Panc1 (cell line): Measurements from ENCODE around the gene TBCD. TPM values are rescaled to one million over a fixed set of nuclear protein-coding genes. Genes with fewer than 3 reads are reported as not detected.

Experiments
- ATAC-seq: fragments of 200-7000 bp; cut with Tn5 transposase; 2 replicates; pipeline ENCODE4 v1.9.1; 2020; ENCODE audit warnings: mild to moderate bottlenecking, moderate library complexity
- BruUV-seq: library from RNA; stranded (reverse); fragments of 400-500 nt; replicated peaks from 2 replicates; lab custom pipeline; 2021; lab: Mats Ljungman, UMichigan
- CTCF ChIA-PET: fragments of 300-600 bp; sonication (Branson Sonifier 250); formaldehyde crosslinking; loops from one replicate; lab custom pipeline; 2022; ENCODE audit warnings: antibody characterized with exemption; lab: Charles Lee
- POLR2A ChIA-PET: fragments of 300-600 bp; sonication (Branson Sonifier 250); formaldehyde crosslinking; loops from one replicate; lab custom pipeline; 2022; ENCODE audit warnings: antibody characterized with exemption; lab: Charles Lee
- DNase-seq: peaks from one replicate; pipeline ENCODE4 v3.0.0-alpha.2; 2010; ENCODE audit warnings: low read depth, low spot score
- H3K27ac ChIP-seq: 2 replicates; pipeline ENCODE4 v1.5.1; 2011; ENCODE audit warnings: mild to moderate bottlenecking, low read length, inconsistent platforms
- H3K27me3 ChIP-seq: fragments of 200-500 bp; sonication (Bioruptor generic); 2 replicates; pipeline ENCODE4 v1.6.0; 2014; ENCODE audit warnings: low read length, inconsistent platforms; ENCODE audit not compliant: control insufficient read depth, insufficient read depth
- H3K36me3 ChIP-seq: fragments of 200-500 bp; sonication (Bioruptor generic); 2 replicates; pipeline ENCODE4 v1.5.1; 2014; ENCODE audit warnings: inconsistent platforms, mild to moderate bottlenecking, low read length, moderate library complexity; ENCODE audit not compliant: control insufficient read depth, insufficient read depth
- H3K4me1 ChIP-seq: 2 replicates; pipeline ENCODE4 v1.5.1; 2011; ENCODE audit warnings: inconsistent platforms, mild to moderate bottlenecking, low read length, moderate library complexity; ENCODE audit not compliant: control insufficient read depth, insufficient read depth
- H3K4me3 ChIP-seq, 2 experiments: 2 replicates each; pipeline ENCODE4 v1.5.1; 2011 to 2012; ENCODE audit warnings: low read depth in 2 of 2, low read length in 2 of 2, mild to moderate bottlenecking in 2 of 2, inconsistent platforms in 1 of 2, moderate library complexity in 1 of 2
- H3K9me3 ChIP-seq: fragments of 200-500 bp; sonication (Bioruptor generic); 2 replicates; pipeline ENCODE4 v1.5.1; 2014; ENCODE audit warnings: low read depth, mild to moderate bottlenecking, inconsistent platforms, low read length, moderate library complexity; ENCODE audit not compliant: control insufficient read depth, insufficient read depth
- POLR2AphosphoS5 ChIP-seq: IDR thresholded peaks from 2 replicates; pipeline ENCODE4 v1.6.1; 2012; ENCODE audit warnings: mild to moderate bottlenecking, low read depth, low read length, moderate library complexity
- SIN3A ChIP-seq: IDR thresholded peaks from 2 replicates; pipeline ENCODE4 v1.6.1; 2012; ENCODE audit warnings: low read depth, mild to moderate bottlenecking, low read length, moderate library complexity, borderline replicate concordance; ENCODE audit not compliant: insufficient read depth
- TCF7L2 ChIP-seq: IDR thresholded peaks from 2 replicates; pipeline ENCODE4 v1.6.1; 2011; ENCODE audit warnings: mild to moderate bottlenecking, low read depth, low read length, inconsistent platforms
- in situ Hi-C: cut with HindIII; loops from 2 replicates; pipeline ENCODE4 v1.10.0; 2016; ENCODE audit warnings: low sequenced_read_pairs, low pct_unique_long_range_greater_than_20kb
- intact Hi-C: fragments of 100-400 bp; cut with micrococcal nuclease; formaldehyde crosslinking; loops from one replicate; pipeline ENCODE4 v1.10.0; 2022; ENCODE audit not compliant: unreplicated experiment
- total RNA-seq: library from RNA; stranded (reverse); gene quantifications from one replicate; pipeline ENCODE4 v1.2.1, GENCODE V29; 2021; ENCODE audit not compliant: unreplicated experiment
- TF ChIP-seq, protein P1 (sequence below), 2 experiments: IDR thresholded peaks; 2 replicates each; pipeline ENCODE4 v1.6.1; 2011 to 2012; ENCODE audit warnings: low read depth in 2 of 2, control low read depth in 1 of 2, low read length in 1 of 2, mild to moderate bottlenecking in 1 of 2, moderate library complexity in 1 of 2; ENCODE audit not compliant: insufficient read depth in 1 of 2
- TF ChIP-seq, protein P2 (sequence below): fragments of 450-650 bp; IDR thresholded peaks from 2 replicates; pipeline ENCODE4 v1.5.1; 2017; ENCODE audit warnings: mild to moderate bottlenecking

Gene TBCD
- total RNA-seq, 1 experiment from 2014 or later = 186 TPM

DNA sequence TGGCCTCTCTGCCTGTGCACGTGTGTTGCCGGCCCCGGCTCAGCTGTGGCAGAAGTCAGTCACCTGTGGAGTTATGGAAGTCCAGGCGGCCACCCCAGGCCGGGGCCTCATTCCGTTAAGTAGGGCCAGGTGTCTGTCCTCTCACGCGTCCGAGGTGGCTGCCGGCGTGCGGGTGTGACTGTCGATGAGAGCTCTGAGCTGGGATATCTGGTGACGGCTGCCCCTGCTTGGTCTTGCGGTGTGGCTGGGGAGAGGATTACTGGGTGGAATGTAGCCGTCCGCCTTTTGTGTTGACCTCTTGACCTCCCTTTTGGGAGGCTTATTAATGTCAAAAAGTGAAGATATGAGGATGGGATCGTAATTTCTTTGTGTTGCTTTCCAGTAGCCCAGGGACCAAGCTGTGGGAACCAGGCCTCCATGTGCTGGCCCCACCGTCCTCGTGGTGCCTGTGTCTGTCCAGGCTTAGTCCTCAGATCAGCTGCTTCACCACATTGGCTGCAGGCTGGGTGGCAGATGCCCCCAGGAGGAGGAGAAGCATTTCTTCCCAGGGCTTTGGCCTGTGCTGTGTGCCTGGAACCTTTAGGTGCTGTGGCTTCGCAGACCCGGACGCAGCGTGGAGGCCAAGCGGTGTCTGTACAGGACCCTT lies 111.0 kb downstream of the TBCD start:
- ChIA-PET POLR2A (no interaction called here), CTCF (no interaction called here)
- Histone ChIP-seq H3K4me1 (peaks cover 17% of the 10 kb centered on the region), H3K4me3 (no peak overlapping the region), H3K27ac (no peak overlapping the region), H3K36me3 (no peaks in the 10 kb centered on the region), H3K9me3 (no peaks in the 10 kb centered on the region), H3K27me3 (no peaks in the 10 kb centered on the region)
- DNase-seq (no peak), ATAC-seq (no peak)
- intact Hi-C loops (no loop called here), in situ Hi-C loops (no loop called here)
- BruUV-seq = no TSS peak
- TF ChIP-seq SIN3A = no peak
- TF ChIP-seq, protein P1, sequence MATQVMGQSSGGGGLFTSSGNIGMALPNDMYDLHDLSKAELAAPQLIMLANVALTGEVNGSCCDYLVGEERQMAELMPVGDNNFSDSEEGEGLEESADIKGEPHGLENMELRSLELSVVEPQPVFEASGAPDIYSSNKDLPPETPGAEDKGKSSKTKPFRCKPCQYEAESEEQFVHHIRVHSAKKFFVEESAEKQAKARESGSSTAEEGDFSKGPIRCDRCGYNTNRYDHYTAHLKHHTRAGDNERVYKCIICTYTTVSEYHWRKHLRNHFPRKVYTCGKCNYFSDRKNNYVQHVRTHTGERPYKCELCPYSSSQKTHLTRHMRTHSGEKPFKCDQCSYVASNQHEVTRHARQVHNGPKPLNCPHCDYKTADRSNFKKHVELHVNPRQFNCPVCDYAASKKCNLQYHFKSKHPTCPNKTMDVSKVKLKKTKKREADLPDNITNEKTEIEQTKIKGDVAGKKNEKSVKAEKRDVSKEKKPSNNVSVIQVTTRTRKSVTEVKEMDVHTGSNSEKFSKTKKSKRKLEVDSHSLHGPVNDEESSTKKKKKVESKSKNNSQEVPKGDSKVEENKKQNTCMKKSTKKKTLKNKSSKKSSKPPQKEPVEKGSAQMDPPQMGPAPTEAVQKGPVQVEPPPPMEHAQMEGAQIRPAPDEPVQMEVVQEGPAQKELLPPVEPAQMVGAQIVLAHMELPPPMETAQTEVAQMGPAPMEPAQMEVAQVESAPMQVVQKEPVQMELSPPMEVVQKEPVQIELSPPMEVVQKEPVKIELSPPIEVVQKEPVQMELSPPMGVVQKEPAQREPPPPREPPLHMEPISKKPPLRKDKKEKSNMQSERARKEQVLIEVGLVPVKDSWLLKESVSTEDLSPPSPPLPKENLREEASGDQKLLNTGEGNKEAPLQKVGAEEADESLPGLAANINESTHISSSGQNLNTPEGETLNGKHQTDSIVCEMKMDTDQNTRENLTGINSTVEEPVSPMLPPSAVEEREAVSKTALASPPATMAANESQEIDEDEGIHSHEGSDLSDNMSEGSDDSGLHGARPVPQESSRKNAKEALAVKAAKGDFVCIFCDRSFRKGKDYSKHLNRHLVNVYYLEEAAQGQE (IDR thresholded peaks at IDR 0.05; ENCODE audit: insufficient read depth in 1 of 2, low read depth in 2 of 2, low read length in 1 of 2) = no peak

DNA sequence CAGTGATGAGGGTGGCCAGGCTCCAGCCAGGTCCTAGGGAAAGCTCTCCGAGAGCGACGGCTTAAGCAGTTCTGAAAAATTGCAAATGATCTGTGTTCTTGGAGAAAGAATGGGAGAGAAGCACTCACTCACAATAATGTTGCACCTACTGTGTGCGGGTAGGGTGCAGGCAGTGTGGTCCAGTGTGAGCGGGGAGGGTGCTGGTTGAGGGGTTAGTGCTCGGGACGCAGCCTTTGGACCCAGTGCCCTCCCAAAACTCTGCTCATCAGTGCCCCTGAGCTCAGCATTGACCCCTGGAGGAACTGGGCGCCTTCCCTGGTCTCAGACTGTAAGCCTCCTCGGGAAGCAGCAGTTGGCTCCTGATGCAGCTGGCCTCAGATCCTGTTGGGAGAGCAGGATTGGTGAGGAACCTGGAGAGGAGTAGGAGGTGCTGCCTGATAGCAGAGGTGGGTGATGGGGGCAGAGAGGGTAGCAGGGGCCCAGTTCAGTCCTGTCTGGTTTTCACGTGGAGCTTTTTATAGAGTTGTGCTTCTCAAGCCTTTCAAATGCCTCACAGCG lies 111.6 kb downstream of the TBCD start:
- in situ Hi-C loops (no loop called here), intact Hi-C loops (no loop called here)
- no peak overlapping the region for H3K27ac ChIP-seq
- DNase-seq = no peak
- POLR2A ChIA-PET = no interaction called here
- CTCF ChIA-PET = no interaction called here
- no peaks in the 10 kb centered on the region for H3K9me3 ChIP-seq
- ATAC-seq = peak; percentile 9; the same call in 1 of the 2 replicates
- no peak for TF ChIP-seq POLR2AphosphoS5
- no peak for TF ChIP-seq SIN3A
- TF ChIP-seq, protein P2, sequence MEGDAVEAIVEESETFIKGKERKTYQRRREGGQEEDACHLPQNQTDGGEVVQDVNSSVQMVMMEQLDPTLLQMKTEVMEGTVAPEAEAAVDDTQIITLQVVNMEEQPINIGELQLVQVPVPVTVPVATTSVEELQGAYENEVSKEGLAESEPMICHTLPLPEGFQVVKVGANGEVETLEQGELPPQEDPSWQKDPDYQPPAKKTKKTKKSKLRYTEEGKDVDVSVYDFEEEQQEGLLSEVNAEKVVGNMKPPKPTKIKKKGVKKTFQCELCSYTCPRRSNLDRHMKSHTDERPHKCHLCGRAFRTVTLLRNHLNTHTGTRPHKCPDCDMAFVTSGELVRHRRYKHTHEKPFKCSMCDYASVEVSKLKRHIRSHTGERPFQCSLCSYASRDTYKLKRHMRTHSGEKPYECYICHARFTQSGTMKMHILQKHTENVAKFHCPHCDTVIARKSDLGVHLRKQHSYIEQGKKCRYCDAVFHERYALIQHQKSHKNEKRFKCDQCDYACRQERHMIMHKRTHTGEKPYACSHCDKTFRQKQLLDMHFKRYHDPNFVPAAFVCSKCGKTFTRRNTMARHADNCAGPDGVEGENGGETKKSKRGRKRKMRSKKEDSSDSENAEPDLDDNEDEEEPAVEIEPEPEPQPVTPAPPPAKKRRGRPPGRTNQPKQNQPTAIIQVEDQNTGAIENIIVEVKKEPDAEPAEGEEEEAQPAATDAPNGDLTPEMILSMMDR = no peak
- no peak for TF ChIP-seq TCF7L2
- TF ChIP-seq, protein P1 (IDR thresholded peaks at IDR 0.05; ENCODE audit: insufficient read depth in 1 of 2, low read depth in 2 of 2, low read length in 1 of 2) = no peak
- H3K36me3 ChIP-seq = no peaks in the 10 kb centered on the region
- no peak overlapping the region for H3K4me3 ChIP-seq
- BruUV-seq = no TSS peak
- peaks cover 17% of the 10 kb centered on the region for H3K4me1 ChIP-seq
- H3K27me3 ChIP-seq = no peaks in the 10 kb centered on the region
